Peyer's patch (tissue), 4 donors: ENCODE measurements around the gene ELFN1.

Experiments
- CTCF ChIP-seq, 6 experiments: fragments of 450-650 bp in 4 of 6; fragments of 200-600 bp in 2 of 6; sonication (generic) in 1 of 6; IDR thresholded peaks; one replicate each; pipeline ENCODE4 v1.5.1; 2017 to 2019; ENCODE audit warnings: antibody characterized with exemption in 6 of 6, mild to moderate bottlenecking in 3 of 6, moderate library complexity in 1 of 6
- POLR2A ChIP-seq, 2 donors: fragments of 450-650 bp; IDR thresholded peaks; one replicate each; pipeline ENCODE4 v1.5.1; 2017; ENCODE audit warnings: antibody characterized with exemption in 2 of 2, mild to moderate bottlenecking in 2 of 2, moderate library complexity in 2 of 2

GRCh38 chr7:1754345-1754908 lies 84.3 kb downstream of the ELFN1 start:
- TF ChIP-seq CTCF (IDR thresholded peaks at IDR 0.05) (no peak), POLR2A (IDR thresholded peaks at IDR 0.05) (no peak)
